HG03469 (cell line): ENCODE data around the gene EML4.
A peak's percentile ranks its signal among the peaks of the same experiment; 100 is the strongest.

Experiments used
- ATAC-seq: cut with Tn5 transposase; IDR thresholded peaks from one replicate; pipeline ENCODE4 v1.9.1; 2021; ENCODE audit warnings: mild to moderate bottlenecking, moderate library complexity, moderate number of reproducible peaks; ENCODE audit not compliant: unreplicated experiment

The EML4 gene

GRCh38 chr2:42192652-42193566 lies 23.8 kb downstream of the EML4 start:
- ATAC-seq, result peak; percentile 60

GRCh38 chr2:42193722-42194187 lies 24.6 kb downstream of the EML4 start:
- ATAC-seq, result no peak

GRCh38 chr2:42194428-42194827 lies 25.3 kb downstream of the EML4 start:
- ATAC-seq, result no peak

GRCh38 chr2:42195559-42195958 lies 26.4 kb downstream of the EML4 start:
- no peak for ATAC-seq

- no peak for ATAC-seq
Measured at GRCh38 chr2:42196070-42196402, 26.9 kb downstream of the EML4 start.

- no peak for ATAC-seq
Measured at GRCh38 chr2:42196403-42197267, 27.5 kb downstream of the EML4 start.

GRCh38 chr2:42197792-42198191 lies 28.6 kb downstream of the EML4 start:
- ATAC-seq, result no peak

GRCh38 chr2:42198466-42198865 lies 29.3 kb downstream of the EML4 start:
- ATAC-seq, result no peak

- ATAC-seq, result no peak
Measured at GRCh38 chr2:42199002-42199401, 29.8 kb downstream of the EML4 start.

GRCh38 chr2:42199626-42200025 lies 30.5 kb downstream of the EML4 start:
- no peak for ATAC-seq

- ATAC-seq, result no peak
Measured at GRCh38 chr2:42200926-42201855, 32.0 kb downstream of the EML4 start.

GRCh38 chr2:42202634-42203008 lies 33.5 kb downstream of the EML4 start:
- no peak for ATAC-seq

- no peak for ATAC-seq
Measured at GRCh38 chr2:42203792-42204191, 34.6 kb downstream of the EML4 start.

GRCh38 chr2:42205337-42205736 lies 36.2 kb downstream of the EML4 start:
- no peak for ATAC-seq

- ATAC-seq, result no peak
Measured at GRCh38 chr2:42207826-42208225, 38.7 kb downstream of the EML4 start.

GRCh38 chr2:42210203-42210602 lies 41.0 kb downstream of the EML4 start:
- no peak for ATAC-seq

GRCh38 chr2:42211291-42211690 lies 42.1 kb downstream of the EML4 start:
- ATAC-seq, result no peak

- ATAC-seq, result no peak
Measured at GRCh38 chr2:42214669-42215068, 45.5 kb downstream of the EML4 start.

- no peak for ATAC-seq
Measured at GRCh38 chr2:42216694-42217093, 47.5 kb downstream of the EML4 start.

- ATAC-seq, result no peak
Measured at GRCh38 chr2:42217307-42217706, 48.2 kb downstream of the EML4 start.

GRCh38 chr2:42217914-42218313 lies 48.8 kb downstream of the EML4 start:
- ATAC-seq, result no peak
